Activated gamma-delta T cell treated with Interleukin-2 at 50 U/mL for 16 hours (primary cell): Measurements from ENCODE around the gene SLC25A23.
A peak's percentile ranks its signal among the peaks of the same experiment; 100 is the strongest.
"Not testable (repeated sequence)": the region's sequence is repeated elsewhere in the genome, so short reads cannot be mapped to it uniquely, and the experiment has no call there.

Source experiments
- DNase-seq: peaks from one replicate; pipeline ENCODE4 v3.0.0-alpha.2; 2020

The SLC25A23 gene

DNA sequence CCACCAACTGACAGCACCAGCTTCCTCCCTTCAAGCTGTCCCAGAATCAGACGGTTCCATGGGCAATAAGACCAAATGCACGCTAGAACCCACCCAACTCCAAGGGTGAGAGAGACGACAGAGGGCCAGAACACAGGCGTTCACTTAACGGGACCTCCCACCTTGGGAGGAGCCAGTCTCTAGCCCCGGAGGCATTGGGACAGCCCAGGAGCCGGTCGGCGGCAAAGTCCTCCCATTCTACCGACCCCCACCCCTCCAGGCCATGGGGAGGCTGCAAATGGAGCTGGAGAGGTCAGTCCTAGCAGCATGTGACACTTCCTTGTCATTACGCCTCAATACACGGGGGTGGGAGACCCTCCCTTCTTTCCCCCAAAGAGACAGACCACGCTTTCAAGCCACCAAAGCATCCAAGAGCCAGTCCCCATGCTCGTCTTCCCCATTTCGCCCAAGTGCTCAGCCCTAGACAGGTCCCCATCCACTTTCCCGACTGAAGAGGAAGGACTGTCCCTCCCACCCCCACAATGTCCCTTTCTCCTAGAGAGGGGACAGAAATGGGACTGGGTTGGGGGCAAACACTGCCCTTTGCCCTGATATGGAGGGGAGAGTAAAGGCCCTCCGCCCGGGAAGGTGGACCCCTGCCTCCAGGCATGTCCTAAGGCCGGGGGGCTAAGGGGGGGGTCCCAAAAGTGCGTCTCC is 35.9 kb downstream of the SLC25A23 start:
- DNase-seq: no peak

DNA sequence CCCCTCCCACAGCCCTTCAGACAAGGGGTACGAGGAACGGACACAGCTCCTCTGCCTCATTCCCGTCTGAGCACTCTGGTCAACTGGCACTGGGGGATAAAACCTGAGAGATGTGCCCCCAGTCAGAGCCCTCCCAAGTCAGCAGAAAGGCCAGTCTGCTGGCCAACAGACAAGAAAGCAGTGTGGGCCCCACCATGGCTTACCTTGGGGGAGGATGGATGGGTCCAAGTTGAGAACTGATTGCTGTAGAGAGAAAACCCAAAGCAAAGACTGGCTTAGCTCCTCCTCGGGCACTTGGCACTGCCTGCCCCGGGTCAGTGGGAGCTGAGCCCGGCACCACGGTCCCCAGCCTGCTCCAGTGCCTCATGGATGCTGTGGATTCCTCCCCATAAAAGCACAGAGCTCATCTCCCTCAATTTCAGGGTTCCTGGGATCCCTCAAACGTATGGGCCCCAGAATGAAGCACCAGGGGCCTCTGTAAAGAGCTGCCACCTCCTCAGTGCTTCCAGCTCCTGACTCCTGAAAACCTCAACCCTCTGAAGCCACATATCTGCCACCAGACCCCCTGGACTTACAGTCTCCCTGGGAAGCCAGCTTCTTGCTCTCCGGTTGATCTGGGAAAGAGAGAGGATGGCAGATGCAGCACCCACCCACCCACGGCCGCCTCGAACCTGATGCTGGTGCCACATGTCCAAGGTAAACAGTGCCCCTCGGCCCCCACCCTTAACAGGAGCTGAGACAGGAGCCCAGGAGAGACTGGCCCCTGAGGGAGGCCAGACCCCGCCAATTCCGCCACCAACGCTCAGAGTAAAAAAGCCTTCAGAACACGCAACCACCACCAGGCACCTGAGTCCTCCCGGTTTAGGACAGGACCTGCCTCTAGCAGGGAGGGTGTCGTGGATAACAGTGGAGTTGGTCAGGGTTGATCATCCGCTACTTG is 38.2 kb downstream of the SLC25A23 start:
- DNase-seq: no peak

DNA sequence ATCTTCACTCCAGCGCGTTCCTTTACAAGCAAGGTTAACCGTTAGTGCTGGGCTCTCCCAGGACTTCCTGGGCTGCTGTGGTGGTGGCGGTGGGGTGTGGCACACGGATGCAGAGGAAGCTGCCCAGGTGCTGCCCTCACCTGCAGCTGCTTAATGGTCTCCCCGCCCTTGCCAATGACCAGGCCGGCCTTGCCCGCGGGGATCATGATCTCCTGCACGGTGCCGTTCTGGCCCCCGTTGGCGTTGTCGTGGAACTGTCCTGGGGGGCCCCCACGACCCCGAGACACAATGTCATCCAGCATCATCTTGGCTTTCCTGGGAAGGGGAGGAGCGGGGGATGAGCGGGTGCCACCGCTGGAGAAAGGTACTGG is 41.0 kb downstream of the SLC25A23 start:
- DNase-seq: no peak

DNA sequence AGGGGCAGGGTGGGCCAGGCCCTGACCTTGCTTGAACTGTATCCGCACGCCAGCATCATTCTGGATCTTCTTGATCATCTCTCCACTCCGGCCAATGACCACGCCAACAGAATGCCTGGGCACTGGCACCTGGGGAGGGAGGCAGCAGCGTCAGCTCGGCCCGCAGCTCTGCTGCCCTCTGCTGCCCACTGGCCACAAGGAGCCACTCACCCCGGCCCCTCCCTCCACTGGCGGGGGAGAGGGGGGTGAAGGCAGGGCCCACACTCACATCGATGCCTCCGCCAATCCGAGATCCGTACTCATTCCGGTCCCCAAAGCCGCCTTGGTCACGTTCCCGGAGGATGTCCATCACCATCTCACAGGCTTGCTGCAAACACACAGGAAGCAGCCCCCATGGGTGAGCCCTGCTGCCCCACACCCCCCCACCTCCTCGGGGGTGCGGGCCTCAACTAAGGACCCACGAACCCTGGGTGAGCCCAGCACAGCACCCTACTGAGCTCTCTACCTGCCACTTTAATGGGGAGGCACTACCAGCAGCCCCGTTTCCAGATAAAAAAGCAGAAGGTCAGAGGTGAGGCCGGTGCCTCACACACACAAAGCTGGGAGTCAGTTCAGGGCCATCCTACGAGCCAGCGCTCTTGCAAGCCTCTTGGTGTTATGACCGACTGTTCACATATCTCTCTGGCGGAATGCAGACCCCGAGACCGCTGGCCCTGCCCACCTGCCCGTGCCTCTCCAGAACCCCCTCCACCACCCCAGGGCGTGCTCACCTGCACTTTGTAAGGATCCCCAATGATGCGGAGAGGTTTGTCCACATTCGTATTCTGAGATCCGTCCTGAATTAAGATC is 41.7 kb downstream of the SLC25A23 start:
- DNase-seq: no peak

DNA sequence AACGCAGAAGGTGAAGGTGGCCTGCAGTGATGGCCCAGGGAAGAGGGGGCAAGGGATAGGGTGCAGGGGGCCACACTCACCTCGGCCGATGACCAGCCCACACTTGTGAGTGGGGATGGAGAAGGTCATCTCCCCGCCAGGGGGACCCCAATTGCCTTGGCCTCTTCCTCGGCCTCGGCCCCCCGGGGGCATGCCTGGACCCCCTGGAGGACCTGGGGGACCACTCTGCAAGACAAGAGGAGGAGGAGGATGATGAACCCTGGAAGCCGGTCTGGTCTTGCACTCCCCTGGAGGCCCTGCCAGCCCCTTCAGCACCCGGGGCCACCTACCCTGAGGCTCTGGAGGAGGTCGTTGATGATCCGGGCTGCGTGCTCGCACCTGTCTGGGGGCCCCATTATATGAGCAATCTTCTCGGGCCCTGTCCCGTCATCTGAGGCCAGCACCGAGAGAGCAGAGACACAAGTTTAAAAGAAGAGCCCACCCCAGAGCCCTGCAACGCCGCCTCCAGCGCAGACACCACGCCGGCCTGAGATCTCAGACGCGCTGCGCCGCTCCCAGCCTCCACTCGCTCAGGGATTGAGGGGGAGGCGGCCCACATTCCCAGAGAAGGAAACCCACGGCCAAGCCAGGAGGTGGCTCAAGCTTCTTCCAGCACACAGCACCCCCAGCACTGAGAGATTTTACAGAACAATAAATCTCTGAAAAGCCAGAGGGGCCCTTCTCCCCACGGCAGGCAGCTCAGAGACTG is 42.8 kb downstream of the SLC25A23 start:
- no peak for DNase-seq

- no peak for DNase-seq
Measured at GRCh38 chr19:6415591-6416190, 43.9 kb downstream of the SLC25A23 start.

DNA sequence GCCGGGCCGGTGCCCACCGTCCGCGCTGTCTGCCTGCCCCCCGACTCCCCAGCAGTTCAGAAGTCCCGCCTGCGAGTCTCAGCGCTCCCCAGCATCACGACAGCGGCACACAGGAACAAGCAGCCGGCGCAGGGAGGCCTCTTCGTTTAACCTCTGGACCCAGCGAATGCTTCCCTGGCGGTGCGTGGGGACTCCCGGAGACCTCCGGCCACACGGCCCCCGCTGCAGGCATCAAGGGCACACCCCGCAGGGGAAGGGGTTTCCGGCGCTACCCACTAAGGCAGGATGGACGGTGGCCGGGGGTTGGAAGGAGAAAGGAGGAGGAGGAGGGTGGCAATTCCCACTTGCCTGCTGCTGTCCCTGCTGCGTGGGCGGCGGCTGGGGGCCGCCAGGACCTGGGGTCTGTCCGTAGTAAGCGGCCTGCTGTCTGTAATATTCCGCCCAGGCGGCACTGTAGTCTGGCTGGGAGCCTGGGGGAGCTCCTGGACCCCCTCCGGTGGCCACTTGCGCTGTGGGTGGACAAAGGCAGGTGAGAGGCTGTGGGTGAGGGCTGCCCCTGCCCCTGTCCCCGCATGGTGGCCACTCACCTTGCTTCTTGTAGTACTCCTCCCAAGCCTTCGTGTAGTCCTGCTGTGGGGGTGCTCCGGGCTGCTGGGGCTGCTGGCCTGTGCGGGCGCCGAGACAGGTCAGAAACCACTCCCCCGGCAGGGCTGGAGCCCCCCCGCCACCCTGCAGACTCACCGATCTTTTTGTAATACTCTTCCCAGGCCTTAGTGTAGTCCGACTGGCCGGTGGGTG is 44.6 kb downstream of the SLC25A23 start:
- DNase-seq: no peak

DNA sequence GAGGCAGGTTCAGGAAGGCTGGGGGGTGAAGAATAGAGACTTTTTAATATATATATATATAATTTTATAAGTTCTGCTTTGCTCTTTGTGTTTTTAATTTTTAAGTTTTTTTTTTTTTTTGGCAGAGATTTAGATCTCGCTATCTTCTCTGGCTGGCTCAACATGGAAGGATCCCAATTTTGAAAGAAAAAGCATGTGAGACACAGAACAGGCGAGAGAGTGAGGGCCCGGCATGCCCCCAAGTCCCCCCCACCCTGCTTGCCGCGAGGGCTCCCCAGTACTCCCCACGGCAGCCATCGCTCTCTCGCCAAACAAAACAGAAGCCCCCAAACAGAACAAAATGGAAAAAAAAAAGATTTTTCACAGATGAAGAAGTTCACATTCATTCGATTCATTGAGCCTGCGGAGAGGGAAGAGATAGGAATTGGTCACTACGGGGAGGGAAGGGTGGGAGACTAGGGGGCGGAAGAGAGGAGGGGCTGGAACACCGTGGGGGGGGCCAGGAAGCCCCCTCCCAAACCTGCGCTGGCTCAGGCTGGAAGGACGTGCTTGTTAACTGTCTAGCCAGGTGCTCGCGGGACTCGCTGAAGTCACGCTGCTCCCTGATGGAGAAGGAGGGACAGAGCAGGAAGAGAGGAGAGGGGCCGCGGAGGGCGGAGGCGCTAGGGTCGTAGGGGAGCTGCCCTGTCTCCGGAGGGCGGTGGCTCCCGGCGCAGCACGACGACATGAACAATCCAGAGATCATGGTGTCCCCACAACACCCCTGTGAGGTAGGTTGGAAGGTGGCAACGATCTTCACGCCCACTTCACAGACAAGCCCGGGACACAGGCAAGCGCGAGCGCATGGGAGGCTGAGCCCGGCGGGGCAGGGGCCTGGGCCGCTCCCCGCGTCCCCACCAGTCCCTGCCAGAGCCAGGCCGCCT is 45.6 kb downstream of the SLC25A23 start:
- DNase-seq: no peak

DNA sequence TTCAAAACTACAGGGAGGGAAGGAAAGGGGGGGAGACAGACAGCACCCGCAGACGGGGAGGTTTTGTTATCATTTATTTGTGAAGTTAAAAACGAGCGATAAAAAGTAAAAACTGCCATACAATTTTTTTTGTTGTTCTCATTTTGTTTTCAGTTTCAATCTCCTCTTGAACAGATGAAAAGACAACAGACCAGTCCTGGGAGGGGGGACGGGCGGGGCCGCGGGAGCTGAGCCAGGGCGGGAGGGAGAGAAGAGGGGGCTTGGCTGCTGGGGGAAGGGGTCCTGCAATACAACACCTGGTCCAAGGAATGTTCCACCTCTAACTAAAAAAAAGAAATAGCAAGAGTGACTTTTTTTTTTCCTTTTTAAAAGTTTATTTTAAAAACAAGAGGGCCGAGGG is 46.3 kb downstream of the SLC25A23 start:
- no peak for DNase-seq

- peak; percentile 44 for DNase-seq
Measured at GRCh38 chr19:6412447-6413091, 47.0 kb downstream of the SLC25A23 start.

- no peak for DNase-seq
Measured at GRCh38 chr19:6412061-6412446, 47.5 kb downstream of the SLC25A23 start.

GRCh38 chr19:6409346-6409745 is 50.2 kb downstream of the SLC25A23 start:
- no peak for DNase-seq

GRCh38 chr19:6406401-6406800 is 53.2 kb downstream of the SLC25A23 start:
- no peak for DNase-seq

DNA sequence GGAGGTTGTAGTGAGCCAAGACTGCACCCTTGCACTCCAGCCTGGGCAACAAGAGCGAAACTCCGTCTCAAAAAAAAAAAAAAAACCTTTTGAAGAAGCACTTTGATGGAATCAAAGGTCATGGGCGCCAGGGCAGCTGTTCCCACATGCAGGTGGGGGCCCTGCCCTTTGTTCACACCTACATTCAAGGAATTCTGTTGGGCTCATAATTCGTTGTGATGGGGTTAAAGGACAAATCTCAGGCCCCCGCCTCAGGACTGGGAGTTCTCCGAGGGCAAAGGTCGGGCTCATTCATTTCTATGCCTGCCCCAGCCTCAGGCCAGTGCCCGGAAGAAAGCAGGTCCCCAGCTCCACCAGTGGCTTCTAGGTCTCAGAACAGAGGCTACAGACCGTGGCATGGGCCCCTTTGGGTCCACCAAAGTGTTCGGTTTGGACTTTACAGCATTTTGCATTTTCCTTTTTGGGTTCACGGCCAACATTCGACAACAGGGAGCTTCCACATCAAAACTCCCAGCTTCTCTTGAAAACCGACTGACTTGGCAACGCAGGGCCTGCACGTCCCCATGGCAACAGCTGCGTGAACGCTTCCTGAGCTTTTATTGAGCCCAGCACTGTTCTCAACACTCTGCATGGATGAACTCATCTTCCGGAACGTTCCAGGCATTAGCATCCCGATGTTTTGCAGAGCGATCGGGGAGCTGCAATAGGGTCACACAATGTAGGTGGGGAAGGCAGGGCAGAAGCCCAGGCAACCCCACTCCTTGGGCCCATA is 56.6 kb downstream of the SLC25A23 start:
- DNase-seq: no peak

- DNase-seq: no peak
Measured at GRCh38 chr19:6402058-6402457, 57.5 kb downstream of the SLC25A23 start.

DNA sequence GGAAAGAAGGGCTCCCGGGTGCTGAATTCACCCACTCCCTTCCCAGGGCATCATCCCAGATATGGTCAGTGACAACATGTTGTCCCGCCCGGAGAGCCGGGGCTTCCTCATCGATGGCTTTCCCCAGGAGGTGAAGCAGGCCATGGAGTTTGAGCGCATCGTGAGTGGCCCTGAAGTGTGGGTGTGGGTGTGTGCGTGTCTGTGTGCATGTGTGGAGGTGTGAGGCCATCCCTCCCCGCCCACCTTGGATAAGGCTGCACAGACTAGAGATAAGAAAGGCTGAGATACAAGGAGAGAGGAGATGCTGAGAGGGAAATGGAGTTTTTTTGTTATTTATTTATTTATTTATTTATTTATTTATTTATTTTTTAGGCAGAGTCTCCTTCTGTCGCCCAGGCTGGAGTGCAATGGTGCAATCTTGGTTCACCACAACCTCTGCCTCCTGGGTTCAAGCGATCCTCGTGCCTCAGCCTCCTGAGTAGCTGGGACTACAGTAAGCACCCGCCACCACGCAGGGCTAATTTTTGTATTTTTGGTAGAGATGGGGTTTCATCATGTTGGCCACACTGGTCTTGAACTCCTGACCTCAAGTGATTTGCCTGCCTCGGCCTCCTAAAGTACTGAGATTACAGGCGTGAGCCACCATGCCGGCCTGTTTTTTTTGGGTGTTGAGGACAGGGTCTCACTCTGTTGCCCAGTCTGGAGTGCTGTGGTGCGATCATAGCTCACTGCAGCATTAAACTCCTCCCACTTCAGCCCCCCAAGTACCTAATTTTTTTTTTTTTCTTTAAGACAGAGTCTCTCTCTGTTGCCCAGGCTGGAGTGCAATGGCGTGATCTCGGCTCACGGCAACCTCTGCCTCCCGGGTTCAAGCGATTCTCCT is 59.3 kb downstream of the SLC25A23 start:
- not testable (repeated sequence) for DNase-seq

DNA sequence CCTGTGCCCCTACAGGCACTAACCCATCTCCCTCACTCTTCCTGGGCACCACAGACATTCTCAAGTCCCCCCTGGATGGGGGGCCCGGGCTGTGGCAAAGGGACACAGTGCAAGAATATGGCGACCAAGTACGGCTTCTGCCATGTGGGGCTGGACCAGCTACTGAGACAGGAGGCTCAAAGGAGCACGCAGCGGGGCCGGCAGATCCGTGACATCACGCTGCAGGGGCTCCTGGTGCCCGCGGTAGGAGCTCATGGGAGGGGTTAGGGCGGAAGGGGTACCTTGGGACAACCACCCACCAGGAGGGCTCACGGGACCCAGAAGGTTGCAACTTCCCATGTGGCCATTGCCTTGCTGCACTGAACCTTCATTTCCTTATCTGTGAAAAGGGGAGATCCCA is 63.3 kb downstream of the SLC25A23 start:
- DNase-seq: no peak

DNA sequence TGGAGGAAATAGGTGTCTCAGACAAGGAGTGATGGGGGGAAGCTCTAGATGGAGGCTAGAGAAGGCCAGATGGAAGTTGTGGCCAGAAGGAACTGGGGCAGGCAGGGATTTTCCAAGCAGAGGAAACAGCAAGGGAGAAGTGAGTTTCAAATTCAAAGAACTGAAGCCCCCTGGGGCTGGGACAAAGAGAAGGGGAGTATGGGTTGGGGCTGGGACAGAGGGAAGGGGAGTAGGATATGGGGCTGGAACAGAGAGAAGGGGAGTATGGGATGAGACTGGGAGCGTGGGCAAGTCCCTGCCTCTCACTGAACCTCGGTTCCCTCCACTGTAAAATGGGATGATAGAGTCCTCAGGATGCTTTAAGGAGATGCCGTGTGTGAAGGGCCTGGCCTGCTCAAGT is 64.8 kb downstream of the SLC25A23 start:
- no peak for DNase-seq
